Keratinocyte (primary cell): ENCODE measurements around the gene RABL6.

Experiments used
- EZH2 ChIP-seq: IDR thresholded peaks from one replicate; pipeline ENCODE4 v1.6.1; 2012; ENCODE audit warnings: inconsistent platforms, mild to moderate bottlenecking, low read length, moderate library complexity
- TF ChIP-seq, protein P1 (sequence below), 3 experiments: IDR thresholded peaks in 1 of 3; conservative IDR thresholded peaks in 1 of 3; optimal IDR thresholded peaks in 1 of 3; 2 replicates in 2 of 3; 3 replicates in 1 of 3; pipeline versions ENCODE3 to v1.5.1; 2011; ENCODE audit warnings: low read length in 3 of 3, mild to moderate bottlenecking in 3 of 3, moderate library complexity in 2 of 3, control low read depth in 1 of 3, inconsistent platforms in 1 of 3; ENCODE audit not compliant: insufficient read depth in 2 of 3; ENCODE audit errors: extremely low read depth in 1 of 3

GRCh38 chr9:136789523-136789937, 18.2 kb upstream of the RABL6 start:
- no peak for TF ChIP-seq EZH2
- TF ChIP-seq, protein P1, sequence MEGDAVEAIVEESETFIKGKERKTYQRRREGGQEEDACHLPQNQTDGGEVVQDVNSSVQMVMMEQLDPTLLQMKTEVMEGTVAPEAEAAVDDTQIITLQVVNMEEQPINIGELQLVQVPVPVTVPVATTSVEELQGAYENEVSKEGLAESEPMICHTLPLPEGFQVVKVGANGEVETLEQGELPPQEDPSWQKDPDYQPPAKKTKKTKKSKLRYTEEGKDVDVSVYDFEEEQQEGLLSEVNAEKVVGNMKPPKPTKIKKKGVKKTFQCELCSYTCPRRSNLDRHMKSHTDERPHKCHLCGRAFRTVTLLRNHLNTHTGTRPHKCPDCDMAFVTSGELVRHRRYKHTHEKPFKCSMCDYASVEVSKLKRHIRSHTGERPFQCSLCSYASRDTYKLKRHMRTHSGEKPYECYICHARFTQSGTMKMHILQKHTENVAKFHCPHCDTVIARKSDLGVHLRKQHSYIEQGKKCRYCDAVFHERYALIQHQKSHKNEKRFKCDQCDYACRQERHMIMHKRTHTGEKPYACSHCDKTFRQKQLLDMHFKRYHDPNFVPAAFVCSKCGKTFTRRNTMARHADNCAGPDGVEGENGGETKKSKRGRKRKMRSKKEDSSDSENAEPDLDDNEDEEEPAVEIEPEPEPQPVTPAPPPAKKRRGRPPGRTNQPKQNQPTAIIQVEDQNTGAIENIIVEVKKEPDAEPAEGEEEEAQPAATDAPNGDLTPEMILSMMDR (optimal IDR thresholded peaks at IDR 0.05 in 1 of 3, IDR thresholded peaks at IDR 0.05 in 1 of 3, conservative IDR thresholded peaks at IDR 0.05 in 1 of 3; ENCODE audit: extremely low read depth in 1 of 3, insufficient read depth in 2 of 3, low read length in 3 of 3): no peak
